Epithelial cell of esophagus (primary cell): Measurements from ENCODE around the gene WNT7A.

Experiments
- DNase-seq: peaks from one replicate; pipeline ENCODE4 v3.0.0; 2010; ENCODE audit warnings: low read depth
- H3K4me3 ChIP-seq: 2 replicates; pipeline ENCODE4 v1.5.1; 2011; ENCODE audit warnings: mild to moderate bottlenecking, low read length, control low read depth
- TF ChIP-seq, protein P1 (sequence below): IDR thresholded peaks from 2 replicates; pipeline ENCODE4 v1.5.1; 2011; ENCODE audit warnings: low read depth, mild to moderate bottlenecking, low read length, control low read depth, inconsistent platforms; ENCODE audit not compliant: insufficient read depth; ENCODE audit errors: missing control alignments

WNT7A gene

DNA sequence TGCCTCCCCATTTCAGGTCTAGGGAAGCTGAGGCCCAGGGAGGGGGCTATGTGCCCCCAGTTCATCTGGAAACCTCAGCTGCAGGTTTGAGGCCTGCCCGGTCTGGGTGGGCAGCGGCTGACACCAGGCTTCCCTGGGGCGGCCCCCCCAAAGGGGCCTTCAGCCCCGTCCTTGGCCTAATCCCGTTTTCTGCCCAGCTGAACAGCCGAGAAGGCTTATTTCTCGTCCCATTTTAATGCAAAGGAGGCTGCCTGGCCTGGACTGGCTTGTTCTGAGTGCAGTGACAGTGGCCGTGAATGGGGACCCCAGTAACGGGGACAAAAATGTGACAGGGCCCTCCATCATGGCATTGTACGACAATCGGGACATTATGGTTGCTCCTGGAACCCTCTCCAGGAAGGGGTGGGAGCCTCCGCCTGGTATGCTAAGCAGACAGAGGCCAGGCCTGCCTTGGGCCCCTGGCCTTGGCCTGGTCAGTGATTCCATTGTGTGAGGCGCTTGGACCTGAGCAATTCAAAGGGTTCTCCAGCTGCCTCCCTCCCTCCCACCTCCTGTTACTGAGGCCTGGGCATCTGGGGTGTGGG is 93.9 kb downstream of the WNT7A start:
- no peak overlapping the region for H3K4me3 ChIP-seq
- TF ChIP-seq, protein P1, sequence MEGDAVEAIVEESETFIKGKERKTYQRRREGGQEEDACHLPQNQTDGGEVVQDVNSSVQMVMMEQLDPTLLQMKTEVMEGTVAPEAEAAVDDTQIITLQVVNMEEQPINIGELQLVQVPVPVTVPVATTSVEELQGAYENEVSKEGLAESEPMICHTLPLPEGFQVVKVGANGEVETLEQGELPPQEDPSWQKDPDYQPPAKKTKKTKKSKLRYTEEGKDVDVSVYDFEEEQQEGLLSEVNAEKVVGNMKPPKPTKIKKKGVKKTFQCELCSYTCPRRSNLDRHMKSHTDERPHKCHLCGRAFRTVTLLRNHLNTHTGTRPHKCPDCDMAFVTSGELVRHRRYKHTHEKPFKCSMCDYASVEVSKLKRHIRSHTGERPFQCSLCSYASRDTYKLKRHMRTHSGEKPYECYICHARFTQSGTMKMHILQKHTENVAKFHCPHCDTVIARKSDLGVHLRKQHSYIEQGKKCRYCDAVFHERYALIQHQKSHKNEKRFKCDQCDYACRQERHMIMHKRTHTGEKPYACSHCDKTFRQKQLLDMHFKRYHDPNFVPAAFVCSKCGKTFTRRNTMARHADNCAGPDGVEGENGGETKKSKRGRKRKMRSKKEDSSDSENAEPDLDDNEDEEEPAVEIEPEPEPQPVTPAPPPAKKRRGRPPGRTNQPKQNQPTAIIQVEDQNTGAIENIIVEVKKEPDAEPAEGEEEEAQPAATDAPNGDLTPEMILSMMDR = no peak
- DNase-seq = no peak

DNA sequence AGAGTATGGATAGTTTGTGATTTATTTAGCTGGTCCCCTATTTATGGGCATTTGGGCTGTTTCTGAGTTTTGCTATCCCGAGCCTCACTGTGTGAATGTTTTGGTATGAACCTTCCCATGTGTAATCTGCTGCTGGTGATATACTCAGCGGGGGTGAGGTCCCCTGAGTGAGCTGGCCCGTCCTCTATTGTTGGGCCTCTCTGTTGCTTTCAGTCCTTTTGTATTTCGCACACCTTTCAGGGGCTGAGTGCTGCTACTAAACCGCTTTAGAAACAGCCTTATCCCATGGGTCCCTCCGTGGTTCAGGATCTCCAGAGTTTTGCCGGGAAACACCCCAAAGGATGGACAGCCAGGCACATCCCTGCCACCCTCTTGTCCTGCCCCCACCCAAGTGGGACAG is 94.5 kb downstream of the WNT7A start:
- DNase-seq = no peak
- H3K4me3 ChIP-seq = no peak overlapping the region
- TF ChIP-seq, protein P1 = no peak

- no peak for DNase-seq
- TF ChIP-seq, protein P1 = no peak
- H3K4me3 ChIP-seq = no peak overlapping the region
Measured at GRCh38 chr3:13783476-13783875, 96.4 kb downstream of the WNT7A start.

- TF ChIP-seq, protein P1 = no peak
- no peak overlapping the region for H3K4me3 ChIP-seq
- no peak for DNase-seq
Measured at GRCh38 chr3:13782501-13782900, 97.4 kb downstream of the WNT7A start.

DNA sequence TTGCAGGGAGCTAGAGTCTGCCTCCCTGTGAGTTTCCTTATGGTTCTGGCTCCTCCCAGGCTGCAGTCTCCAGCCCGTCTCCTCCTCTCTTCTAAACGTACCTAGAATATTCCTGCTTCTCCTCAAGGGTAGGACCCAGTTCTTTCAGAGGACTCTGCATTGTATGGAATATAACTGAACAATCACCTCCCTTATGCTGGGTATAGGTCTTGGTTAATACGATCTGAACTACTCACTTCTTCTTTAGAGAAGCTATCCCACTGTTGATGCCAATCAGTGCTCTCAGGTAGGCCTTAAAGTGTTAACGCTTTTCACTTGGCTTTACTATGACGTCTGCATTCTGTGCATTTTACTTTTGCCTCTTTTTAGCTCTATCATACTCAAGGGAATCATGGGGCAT is 98.5 kb downstream of the WNT7A start:
- no peak overlapping the region for H3K4me3 ChIP-seq
- DNase-seq = no peak
- TF ChIP-seq, protein P1 = no peak

GRCh38 chr3:13780432-13781176 is 99.3 kb downstream of the WNT7A start:
- no peak overlapping the region for H3K4me3 ChIP-seq
- DNase-seq = no peak
- TF ChIP-seq, protein P1 = no peak

DNA sequence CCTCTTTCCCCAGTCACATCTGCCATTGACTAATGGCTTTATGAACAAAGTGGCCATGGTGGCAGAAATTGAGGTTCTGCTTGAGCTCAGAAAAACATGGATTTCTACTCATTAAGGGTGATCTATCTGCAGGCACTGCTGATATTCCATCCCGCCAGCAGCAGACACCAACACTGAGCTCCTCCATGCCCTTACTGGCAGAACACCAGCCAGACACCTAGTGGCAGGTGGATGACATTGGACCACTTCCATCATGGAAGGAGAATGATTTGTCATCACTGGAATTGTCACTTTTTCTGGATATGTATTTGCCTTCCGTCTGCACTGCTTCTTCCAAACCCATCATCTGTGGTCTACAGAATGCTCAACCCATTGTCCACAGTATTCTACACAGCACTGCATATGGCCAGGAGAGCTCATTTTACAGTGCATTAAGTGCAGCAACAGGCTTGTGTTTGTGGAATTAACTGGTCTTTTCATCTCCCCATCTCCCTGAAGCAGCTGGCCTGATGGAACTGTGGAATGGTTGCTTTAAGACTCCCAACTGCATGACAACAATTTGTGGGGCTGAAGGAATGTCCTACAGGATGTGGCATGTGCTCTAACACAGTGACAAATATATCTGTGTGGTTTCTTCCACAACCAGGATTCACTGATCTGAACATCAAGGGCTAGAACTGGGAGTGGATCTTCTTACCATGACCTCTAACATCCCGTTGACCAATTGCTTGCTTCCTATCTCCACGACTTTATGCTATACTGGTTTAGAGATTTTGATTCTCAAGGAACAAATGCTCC is 103.4 kb downstream of the WNT7A start:
- TF ChIP-seq, protein P1 = peak; percentile 6
- DNase-seq = no peak
- H3K4me3 ChIP-seq = no peak overlapping the region
